NCI-H1105 (cell line): ENCODE measurements around the gene MAN1C1.
"Not testable (repeated sequence)": the region's sequence is repeated elsewhere in the genome, so short reads cannot be mapped to it uniquely, and the experiment has no call there.

ENCODE experiments used
- DNase-seq: peaks from one replicate; lab custom pipeline; 2025; lab: John Stamatoyannopoulos, UW

MAN1C1 gene

DNA sequence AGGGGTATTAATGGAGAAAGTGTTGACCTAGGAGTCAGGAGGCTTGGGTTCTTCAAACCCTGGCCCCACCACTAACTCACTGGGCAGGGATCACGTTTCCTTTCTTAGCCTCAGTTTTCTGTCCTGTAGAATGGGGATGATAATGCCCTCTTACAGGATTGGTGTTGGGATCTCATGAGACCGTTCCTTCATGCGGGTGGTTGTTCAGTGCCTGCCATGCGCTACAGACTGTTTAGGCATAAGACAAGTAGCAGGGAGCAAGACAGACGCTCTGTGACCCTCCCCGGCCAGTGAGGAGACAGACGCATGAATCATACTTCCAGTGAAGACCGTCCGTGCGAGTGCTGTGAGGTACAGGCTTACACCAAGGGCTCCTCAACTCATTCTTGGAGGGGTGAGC is 81.7 kb downstream of the MAN1C1 start:
- DNase-seq, result no peak

DNA sequence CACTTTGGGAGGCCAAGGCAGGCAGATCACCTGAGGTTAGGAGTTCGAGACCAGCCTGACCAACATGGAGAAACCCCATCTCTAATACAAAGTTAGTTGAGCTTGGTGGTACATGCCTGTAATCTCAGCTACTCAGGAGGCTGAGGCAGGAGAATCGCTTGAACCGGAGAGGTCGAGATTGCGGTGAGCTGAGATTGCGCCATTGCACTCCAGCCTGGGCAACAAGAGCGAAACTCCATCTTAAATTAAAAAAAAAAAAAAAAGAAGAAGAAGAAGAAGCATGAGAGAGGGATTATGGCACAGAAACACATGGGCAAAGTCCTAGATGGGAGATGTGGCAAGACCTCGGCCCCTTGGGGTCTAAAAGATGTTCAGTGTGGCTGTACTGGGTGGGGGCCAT is 82.5 kb downstream of the MAN1C1 start:
- DNase-seq, result not testable (repeated sequence)

DNA sequence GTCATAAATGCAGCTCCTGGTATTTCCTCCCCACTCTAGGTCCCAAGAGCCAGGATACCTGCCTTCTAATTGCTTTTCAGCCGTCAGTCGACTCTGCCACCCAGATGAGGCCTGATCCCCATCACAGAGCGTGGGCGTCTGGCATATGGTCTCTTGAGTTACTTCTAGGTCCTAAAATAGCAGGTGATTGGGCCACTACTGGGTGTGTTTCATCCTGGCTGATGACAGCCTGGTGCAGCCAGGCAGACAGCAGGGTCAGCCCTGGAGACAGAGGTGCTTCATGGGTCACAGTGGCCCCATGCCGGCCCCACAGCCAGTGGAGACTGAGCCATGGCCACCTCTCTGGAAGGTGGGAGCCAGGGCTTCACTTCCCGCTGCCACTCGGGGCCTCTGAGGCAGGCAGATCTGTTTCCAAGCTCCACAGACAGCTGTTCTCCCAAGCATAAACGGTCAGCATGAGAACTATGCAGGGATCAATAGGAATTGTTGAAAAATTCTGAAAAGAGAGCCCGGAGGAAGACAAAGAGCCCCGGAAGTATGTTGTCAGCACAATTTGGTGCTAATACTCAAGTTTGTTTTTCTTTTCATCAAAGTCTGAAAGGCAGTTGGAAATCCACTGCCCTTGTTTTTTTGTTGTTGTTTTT is 83.0 kb downstream of the MAN1C1 start:
- DNase-seq, result no peak

DNA sequence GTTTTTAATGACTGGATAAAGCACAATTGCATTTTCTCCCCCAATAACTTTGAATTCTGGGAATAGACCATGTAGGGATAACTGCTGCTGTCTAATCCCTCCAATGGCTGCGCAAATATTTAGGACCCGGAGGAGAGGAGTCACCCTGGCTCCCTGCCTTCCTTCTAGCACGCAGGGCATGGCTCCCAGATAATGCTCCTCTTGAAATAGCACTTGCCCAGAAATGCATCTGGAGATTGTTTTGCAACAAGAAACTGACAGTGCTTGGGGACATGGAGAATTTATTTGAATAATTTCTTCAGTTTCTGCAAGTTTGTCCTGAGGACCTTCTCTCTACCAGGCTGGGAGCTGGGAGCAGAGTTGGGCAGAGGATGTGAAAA is 83.5 kb downstream of the MAN1C1 start:
- DNase-seq, result no peak

DNA sequence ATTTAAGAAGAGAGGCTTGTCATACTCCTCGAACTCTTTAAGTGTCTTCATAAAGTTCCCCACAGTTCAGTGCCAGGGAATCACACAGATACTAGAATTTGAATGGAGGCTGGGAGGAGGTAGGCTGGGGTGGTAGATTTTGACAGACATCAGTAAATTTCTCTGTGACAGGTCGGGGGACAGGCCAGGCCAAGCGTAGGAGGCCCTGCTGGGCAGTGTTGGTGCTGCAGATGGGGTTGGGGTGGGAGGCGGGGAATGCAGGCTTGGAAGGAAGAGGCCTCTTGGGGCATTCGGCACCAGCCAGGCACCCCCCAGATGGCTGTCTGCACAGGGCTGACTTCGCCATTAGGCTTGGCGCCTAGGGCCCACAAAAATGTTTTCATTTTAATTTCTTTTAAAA is 84.0 kb downstream of the MAN1C1 start:
- DNase-seq, result no peak

DNA sequence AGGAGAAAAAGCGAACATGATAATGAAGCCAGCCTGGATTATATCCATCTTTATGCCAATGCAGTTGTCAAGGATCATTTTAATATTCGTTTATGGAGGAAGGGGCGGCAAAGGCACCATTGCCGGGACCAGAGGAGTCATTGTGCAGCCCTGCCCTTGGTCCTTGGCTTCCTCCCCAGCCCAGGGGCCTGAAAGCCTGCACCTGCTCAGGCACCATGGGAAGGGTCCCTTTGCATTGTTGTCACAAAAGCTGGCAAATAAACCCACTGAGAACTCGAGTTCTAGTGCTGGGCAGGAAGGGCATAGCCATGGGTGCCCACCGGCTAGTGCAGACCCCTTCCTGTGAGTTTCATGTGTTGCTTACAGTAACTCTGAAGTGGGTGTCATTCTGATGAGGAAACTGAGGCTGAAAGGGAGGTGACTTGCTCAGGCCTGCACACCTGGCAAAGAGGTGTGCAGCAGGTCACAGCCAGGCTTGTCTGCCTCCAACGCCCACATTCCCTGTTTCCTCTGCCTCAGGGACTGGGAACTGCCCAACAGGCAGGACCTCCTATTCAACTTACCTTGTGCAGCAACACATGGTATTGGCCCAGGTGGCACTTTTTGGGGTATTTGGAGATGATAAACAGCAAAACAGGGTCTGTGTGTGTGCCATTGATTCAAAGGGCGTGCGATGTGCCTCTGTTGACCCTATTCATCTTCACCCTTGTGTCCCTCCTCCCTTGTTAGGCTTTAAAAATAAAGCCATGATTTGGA is 84.6 kb downstream of the MAN1C1 start:
- no peak for DNase-seq

DNA sequence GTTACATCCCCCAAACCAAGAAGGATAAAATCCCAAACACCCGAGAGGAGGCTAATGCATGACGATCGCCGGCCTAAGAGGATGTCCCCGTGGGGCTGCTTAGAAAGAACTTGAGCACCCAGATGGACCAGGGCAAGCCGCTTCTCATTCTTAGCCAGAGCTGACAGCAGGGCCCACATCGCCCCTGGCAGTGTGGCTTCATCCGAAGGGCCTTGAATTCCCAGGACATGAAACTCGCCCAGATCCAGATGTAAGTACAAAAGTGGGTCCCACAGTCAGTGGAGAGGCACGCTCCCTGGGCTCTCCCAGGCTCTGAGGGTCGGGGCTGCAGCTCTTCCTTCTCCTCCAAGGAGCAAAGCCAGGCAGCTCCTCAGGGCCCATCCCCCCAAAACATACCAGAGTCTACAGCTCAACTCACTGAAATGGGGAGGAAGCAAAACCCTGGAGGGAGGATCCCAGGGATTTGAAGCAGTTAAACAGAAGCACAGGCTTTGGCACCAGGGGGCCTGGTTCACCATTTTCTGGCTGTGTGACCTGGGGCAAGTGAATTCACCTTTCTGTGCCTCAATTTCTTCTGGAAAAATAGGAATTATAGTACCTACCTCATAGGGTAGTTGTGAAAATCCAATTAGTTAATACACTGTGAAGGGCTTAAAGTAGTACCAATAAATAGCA is 85.6 kb downstream of the MAN1C1 start:
- no peak for DNase-seq

DNA sequence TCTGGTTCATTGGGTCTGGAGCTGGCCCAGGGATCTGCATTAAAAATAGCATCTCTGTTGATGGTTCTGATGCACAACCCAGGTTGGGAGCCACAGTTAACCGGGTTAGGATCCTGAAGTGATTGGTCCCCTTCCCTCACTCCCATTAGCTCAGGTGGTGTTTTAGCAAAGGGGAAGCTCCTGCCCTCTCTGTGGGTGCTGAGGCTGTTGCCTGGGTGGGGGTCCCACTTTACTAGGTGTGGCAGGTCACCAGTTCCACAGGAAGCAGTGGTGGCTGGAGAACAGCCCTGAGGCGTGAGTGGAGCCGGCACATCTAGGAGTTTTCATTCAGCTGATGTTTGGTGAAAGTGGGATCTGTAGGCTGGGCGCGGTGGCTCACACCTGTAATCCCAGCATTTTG is 86.5 kb downstream of the MAN1C1 start:
- DNase-seq, result no peak

DNA sequence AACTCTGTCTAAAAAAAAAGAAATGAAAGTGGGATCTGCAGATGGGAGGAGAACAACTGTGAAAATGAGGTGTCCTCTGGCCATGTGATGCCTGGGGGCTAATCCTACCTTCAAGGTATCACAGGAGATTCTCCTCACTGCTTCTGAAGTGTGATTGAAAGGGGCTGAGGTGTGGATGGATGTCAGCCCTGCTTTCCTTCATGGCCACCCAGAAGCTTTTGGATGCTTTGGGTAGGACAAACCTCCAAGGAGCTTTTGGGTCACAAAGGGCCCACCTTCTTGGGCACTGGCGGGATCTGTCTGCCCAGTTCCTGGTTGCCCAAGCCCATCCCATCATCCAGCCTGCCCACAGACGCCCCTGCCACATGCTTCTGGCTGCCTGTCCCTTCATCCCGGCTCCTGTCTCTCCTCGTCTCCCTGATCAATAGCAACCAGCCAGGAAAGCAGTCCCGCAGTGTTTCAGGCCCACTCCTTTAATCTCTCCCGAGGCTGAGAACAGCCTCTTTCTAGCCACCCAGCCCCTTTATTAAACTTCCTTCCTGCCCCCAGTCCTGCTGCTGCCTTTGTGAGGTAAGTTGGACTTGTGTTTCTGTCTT is 87.2 kb downstream of the MAN1C1 start:
- no peak for DNase-seq

DNA sequence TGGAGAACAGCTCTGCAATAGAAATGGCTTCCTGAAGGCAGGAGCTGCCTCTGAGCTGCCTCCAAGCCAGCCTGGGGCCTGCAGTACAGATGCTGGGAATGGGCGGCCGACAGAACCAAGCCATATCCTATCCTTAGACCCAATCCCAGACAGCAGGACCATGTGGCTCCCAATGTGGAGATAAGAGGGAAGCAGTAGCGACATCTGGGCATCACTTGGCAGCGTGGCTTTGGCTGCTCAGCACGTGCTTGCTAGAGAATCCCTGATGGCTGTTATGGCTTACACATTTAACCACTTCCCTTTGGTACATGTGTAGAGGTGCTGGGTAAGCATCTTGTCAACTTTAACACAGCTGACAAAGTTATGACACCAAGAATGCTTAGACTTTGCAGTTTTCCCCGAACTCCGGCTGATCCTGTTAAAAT is 87.7 kb downstream of the MAN1C1 start:
- no peak for DNase-seq

DNA sequence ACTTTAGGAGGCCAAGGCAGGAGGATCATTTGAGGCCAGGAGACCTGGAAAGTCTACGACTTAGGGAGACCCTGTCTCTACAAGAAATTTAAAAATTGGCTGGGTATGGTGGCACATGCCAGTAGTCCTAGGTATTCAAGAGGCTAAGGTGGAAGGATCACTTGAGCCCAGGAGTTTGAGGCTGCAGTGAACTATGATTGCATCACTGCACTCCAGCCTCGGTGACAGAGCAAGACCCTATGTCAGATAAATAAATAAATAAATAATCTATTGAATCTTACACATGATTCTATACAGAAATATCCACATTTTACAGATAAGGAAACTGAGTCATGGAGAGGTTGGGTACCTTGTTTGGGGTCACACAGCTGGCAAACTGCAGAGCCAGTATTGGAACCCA is 89.1 kb downstream of the MAN1C1 start:
- DNase-seq, result no peak

DNA sequence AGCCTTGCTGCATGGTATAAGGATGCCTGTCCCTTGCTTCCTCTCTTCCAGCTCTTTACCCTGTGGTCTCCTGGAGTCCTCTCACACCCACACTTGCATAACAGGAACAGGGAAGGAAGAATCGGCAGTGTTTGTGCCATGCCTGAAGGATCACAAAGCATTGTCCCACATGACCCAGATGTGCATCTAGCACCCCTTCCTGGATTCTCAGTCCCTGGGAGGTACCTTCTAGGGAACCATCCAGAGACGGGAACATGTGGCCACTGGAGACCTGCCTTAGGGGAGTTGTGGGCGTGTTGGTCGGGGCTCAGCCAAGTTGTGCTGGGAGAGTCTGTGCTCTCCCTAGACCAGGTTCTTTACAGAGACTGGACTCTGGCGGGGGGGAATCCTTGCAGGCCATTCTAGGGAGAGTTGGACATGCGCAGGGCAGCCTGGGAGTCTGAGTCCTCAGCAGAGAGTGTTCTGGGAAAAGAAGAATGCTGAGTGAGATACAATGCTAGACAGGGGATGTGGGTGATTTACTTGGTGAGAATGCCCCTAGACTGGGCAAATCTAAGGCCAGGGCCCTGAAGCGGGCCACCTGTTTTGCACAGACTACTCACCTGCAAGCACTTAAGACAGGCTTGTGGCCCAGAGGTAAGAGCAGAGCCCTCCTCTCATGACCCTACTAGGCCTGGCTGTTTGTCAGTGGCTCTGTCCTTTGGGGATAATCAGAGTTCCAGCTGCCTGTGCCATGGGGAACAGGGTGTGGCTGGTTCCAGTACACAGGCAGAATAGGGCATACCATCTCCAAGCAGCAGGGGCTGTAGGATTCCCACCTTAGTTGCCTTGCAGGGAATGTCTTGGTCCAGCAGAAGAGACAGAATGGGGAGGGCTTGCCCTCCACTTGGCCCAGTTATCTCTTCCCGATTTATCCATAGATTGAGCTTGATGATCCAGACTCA is 89.8 kb downstream of the MAN1C1 start:
- DNase-seq, result no peak

DNA sequence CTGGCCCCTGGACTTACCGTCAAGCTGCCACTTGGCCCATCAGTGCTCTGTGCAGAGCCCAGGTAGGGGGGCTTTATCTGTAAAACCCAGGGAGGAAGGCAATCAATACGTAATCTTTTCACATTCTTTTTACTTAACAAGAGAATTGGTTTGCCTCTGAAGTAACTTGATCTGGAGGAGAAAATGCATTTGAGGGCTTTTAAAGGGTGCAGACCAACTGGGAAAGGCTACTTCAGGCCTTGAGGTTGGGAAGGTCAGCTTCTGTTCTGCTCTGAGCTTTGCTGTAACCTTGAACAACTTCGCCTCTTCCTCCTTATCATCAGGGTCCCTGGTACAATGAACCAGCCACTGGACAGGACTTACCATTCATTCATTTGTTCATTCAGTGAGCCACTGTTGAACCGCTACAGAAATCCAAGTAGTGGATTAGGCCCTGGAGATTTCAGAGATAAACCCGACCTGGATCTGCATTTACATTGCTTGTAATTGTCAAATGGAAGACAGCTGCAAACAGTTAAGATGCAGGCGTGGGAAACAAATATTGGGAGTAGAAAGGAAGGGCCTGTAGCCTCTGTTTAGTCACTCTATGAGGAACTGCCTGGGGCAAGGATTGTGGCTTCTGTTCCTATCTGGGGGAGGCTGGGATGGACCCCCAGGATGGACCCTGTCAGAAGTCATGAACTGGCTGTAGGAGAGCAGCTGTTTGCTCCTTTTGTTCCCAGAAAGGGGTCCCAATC is 90.9 kb downstream of the MAN1C1 start:
- no peak for DNase-seq

DNA sequence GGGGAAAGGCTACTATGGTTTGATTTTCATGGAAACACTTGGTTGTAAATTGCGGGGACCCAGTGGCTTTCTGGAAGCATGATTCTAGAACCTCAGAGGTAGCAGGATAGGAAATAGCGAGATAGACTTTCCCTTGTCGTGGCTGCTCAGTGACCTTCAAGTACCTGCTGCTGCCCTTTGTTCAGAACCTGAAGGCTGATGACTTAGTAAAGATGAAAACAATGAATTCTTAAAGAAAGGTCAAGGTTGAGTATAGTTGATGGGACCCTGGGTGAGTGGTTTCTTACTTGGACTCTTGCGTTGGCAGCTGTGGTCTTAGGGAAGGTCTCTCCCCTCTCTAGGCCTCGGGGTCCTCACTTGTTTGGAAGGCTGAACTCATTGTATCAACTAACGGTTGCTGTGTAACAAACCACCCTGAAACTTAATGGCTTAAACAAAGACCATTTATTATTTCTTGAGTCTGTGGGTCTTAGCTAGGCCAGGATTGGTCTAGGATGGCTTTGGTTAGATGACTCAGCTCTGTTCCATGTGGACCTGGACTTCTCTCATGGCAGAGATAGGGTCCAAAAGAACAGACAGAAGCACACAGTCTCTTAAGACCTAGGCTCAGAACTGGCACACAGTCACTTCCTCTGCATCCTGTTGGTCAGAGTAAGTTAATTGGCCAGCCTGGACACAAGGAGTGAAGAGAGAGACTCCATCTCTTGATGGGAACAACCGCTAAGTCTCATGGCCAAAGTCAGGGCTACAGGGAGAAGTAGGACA is 94.2 kb downstream of the MAN1C1 start:
- DNase-seq, result no peak

DNA sequence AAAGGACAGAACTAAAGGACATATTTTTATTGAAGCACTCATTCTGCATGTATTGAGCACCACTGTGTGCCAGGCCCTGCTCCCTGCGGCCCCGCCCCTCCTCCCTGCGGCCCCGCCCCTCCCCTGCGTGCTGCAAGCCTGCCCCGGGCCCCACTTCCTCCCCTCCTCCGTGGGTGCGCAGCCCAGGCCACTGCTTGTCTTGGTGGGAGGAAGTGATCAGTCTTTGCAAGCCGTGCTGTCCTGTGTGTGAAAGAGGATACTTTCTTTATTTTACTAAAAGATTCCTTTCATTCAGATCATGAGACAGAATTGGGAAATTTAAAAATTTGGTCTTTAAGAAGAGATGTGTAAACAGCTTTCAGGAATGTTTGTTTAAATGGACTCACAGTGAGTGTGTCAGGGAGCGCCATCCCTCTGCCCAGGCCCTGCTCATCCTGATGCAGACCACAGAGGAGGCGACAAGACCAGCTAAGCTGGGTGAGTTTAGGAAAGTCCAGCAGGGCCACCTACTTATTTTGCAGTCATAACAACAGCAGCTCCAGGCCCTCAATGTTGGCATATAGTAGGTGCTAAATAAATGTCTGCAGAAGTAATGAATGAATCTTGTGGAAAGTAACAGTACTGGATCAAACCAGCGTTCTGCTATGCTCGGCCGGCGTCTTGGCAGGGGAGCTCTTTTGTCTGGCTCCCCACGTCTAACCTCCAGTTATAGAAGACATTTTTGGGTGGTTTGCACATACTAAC is 95.1 kb downstream of the MAN1C1 start:
- DNase-seq, result no peak

DNA sequence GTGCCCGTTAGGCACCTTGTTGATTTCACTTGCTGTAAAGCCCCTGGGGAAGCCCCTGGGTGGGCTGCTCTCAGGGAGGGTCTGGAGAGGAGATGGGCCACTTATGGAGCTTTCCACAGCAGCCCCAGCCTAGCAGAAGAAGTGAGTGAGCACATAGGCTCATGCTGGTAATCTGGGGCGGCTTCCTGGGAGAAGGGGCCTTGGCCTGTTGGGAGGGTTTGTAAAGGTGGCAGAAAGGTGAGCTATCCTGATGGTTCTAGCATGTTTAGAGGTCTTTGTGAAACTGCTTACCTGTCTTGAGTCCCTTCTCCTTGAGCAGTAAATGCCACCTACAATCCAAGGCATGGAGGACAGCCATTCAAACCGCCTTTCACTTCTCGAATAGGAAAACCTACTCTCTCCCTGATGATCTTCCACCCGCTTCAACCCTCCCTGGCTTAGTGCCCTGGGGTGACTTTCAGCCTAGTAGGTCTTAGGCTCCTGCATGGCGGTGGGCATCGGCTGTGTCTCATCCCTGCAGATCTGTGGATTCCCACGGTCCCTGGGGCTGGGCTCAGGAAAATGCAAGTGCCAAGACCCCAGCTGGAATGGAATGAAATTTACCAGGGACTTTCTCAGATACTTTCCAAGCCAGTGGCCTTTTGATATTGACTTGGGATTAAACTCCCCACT is 95.8 kb downstream of the MAN1C1 start:
- DNase-seq, result no peak

DNA sequence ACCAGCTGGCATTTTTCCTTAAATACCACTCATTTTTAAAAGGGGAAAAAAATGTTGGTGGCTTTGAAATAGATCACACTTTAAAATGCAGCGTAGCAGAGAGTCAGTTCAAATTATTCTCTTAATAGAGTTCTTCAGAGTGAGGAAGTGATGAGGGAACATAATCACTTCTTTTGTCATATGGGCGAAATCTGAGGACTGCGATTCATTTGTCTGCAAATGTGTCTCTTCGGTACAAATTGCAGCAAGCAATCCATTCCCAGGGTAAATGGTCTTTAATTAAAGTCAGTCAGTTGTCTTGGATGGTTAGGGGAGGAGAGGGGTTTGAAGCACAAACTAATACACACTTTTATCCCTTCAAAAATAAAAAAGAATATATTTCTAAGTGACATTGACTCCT is 97.4 kb downstream of the MAN1C1 start:
- no peak for DNase-seq

DNA sequence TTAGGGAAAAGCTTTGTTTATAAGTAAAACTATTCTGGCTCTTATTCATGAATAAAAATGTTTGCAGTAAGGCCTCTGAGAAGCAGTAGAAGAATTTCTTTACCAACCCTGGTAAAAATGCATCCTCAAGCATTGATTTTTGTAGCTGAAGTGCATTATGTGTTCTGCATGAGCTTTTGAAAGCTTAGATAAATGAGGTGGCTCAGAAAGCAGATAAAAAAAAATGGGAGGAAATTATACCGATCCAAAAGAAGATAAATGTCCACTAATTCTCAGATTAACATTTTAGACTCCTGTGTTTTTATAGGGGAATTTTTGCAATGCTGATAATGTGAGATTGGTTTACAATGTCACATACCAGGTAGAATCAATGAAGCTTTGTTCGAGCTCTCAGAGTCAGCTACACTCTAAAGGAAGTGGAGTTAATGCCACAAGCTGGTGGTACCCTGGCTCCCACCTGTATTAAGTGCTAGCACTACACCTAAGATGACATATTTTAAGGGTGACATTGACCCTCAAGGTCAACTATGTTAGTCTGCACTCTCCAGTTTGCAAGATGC is 97.9 kb downstream of the MAN1C1 start:
- DNase-seq, result no peak

DNA sequence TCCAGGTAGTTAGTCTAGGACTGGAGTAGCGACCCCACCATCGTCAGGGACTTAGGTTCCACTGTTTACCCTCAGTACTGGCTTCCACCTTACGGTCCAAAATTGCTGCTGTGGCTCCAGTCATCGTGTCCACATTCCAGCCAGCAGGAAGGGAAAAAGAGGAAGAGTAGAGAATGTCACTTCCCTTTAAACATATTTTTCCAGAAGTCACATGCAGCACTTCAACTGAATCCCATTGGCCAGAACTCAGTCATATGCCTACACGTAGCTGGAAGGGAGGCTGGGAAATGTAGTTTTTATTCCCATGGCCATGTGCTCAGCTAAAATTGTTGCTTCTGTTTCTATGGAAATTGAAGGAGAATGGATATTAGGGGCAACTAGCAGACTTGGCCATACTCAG is 99.3 kb downstream of the MAN1C1 start:
- DNase-seq, result no peak
